Middle frontal gyrus (tissue), 1 donor: ENCODE results near the gene PLXNB2.
A peak's percentile ranks its signal among the peaks of the same experiment; 100 is the strongest.
"Not testable (repeated sequence)": the region's sequence is repeated elsewhere in the genome, so short reads cannot be mapped to it uniquely, and the experiment has no call there.

Experiments
- DNase-seq: peaks from one replicate; pipeline ENCODE4 v3.0.0-alpha.2; 2015; ENCODE audit warnings: low spot score; ENCODE audit errors: extremely low spot score

The PLXNB2 gene

GRCh38 chr22:50306753-50307749 is at the start of gene PLXNB2:
Gene PLXNB2, minus strand, starts transcription at chr22:50307646. Its CDS starts 17,062 bp downstream, at chr22:50290584.
- DNase-seq, result peak; percentile 81

GRCh38 chr22:50357222-50357621 is 49.8 kb upstream of the PLXNB2 start:
- no peak for DNase-seq

- DNase-seq, result no peak
Measured at GRCh38 chr22:50356186-50356585, 48.7 kb upstream of the PLXNB2 start.

GRCh38 chr22:50348058-50348457 is 40.6 kb upstream of the PLXNB2 start:
- no peak for DNase-seq

- DNase-seq, result no peak
Measured at GRCh38 chr22:50347157-50347556, 39.7 kb upstream of the PLXNB2 start.

- DNase-seq, result no peak
Measured at GRCh38 chr22:50346470-50346869, 39.0 kb upstream of the PLXNB2 start.

GRCh38 chr22:50343541-50343935 is 36.1 kb upstream of the PLXNB2 start:
- no peak for DNase-seq

- no peak for DNase-seq
Measured at GRCh38 chr22:50342651-50343540, 35.5 kb upstream of the PLXNB2 start, which contains the start of gene PPP6R2. Gene PPP6R2, plus strand, starts transcription at chr22:50343327. Its CDS starts 50,582 bp downstream, at chr22:50393909.

- DNase-seq, result peak; percentile 74
Measured at GRCh38 chr22:50341977-50342650, 34.7 kb upstream of the PLXNB2 start.

- no peak for DNase-seq
Measured at GRCh38 chr22:50339945-50340879, 32.8 kb upstream of the PLXNB2 start.

- DNase-seq, result no peak
Measured at GRCh38 chr22:50338860-50339462, 31.5 kb upstream of the PLXNB2 start.

GRCh38 chr22:50338042-50338573 is 30.7 kb upstream of the PLXNB2 start:
- DNase-seq, result no peak

- DNase-seq, result no peak
Measured at GRCh38 chr22:50337262-50338041, 30.0 kb upstream of the PLXNB2 start.

GRCh38 chr22:50334433-50334832 is 27.0 kb upstream of the PLXNB2 start:
- not testable (repeated sequence) for DNase-seq

- no peak for DNase-seq
Measured at GRCh38 chr22:50329236-50329635, 21.8 kb upstream of the PLXNB2 start.

- DNase-seq, result no peak
Measured at GRCh38 chr22:50327711-50328019, 20.2 kb upstream of the PLXNB2 start.

GRCh38 chr22:50326956-50327710 is 19.7 kb upstream of the PLXNB2 start, which contains the start of gene DENND6B:
Gene DENND6B, minus strand, starts transcription at chr22:50327012. Its CDS starts 24 bp downstream, at chr22:50326988.
- peak; percentile 73 for DNase-seq
